NOMO-1 treated with DMSO at 0.1 percent for 48 hours (cell line): Measurements from ENCODE around the gene AKT1.

ENCODE experiments used
- DNase-seq: peaks from one replicate; lab custom pipeline; 2025; ENCODE audit not compliant: unreplicated experiment; lab: John Stamatoyannopoulos, UW

Gene AKT1

GRCh38 chr14:104786726-104787675 is 8.5 kb downstream of the AKT1 start:
- no peak for DNase-seq

DNA sequence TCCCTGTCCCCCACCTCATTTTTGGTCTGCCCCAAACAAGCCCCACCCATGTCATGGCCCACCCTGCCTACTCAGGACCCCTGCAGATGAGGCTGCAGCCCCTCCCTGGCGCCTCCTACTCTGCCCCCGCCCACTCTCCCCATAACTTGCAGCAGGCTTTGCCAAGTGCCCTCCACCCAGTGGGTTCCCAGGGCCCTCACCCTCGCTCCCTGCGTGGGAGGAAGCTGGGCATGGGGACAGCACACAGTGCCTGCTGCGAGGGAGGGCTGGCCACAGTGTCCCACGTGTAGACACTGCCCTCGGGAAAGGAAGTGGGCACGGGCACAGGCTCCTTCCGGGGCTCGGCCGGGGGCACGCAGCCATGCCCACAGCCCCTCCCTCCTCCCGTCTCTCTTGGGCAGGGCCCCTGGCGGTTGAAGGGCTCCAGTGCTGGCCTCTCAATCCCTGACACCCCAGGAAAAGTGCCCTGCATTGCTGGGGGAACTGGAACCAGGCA is 9.4 kb downstream of the AKT1 start:
- no peak for DNase-seq

DNA sequence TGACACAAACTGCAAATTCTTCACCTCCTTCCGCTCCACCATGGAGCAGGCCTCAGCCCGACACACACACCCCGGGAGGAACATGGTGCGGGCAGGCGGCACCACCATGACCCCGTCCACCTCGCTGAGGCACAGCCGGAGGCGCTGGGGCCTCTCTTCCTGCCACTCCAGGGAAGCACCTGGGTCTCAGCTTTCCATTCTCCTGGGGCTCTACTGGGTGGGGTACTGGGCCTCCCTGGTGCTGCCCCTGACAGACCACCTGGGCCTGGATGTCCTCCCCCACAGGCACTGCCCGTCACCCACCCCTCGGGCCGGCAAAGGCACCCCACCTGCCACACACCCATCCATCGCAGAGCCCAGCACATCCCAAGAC is 9.9 kb downstream of the AKT1 start:
- DNase-seq: no peak

GRCh38 chr14:104784846-104785707 is 10.5 kb downstream of the AKT1 start:
- DNase-seq: no peak

DNA sequence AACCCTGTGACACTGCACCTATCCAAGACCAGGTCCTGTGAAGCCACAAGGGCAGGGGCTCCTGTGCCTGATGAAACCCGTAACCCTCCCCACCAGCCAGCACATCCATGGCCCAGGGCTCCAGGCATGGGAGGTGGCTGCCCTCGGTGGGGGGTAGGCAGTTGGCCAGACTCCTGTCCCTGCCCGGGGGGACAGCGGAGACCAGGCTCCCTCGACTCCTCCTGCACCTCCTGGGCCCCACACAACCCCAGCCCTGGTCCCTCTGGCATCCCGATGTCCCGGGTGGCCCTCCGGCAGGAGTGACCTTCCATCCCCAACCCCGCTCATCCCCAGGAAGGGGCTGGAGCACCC is 11.4 kb downstream of the AKT1 start:
- no peak for DNase-seq

DNA sequence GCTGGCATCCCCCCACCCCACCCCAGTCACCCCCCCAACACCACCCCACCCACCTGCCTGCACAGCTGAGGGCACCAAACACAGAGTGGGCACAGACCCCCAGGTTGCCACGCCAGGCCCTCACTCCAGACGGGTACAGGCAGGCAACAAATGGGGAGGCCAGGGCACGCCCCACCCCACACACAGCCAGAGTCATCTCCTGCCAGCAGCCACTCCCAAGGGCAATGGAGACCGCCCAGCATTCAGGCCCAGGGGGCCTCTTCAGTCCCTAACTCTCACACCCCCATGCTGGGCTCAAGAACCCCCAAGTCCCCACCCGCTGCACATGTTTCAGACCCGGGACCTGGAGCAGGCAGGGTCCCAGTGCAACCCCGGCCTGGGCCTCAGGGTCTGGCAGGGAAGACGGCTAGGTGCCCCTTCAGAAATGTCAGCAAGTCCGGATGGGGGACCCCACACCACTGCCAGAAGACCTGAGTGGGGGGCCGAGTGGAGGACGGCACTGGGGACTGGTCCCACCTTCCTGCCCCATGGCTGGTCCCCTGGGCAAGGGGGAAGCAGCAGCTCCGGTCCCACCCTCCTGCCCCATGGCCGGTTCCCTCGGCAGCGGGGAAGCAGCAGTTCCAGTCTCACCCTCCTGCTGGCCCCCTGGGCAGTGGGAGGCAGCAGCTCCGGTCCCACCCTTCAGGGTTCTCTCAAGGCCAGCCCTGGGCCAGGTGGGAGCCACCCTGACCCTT is 11.9 kb downstream of the AKT1 start:
- DNase-seq: no peak

GRCh38 chr14:104782808-104783139 is 12.8 kb downstream of the AKT1 start:
- DNase-seq: no peak

- DNase-seq: no peak
Measured at GRCh38 chr14:104782086-104782807, 13.3 kb downstream of the AKT1 start.

- no peak for DNase-seq
Measured at GRCh38 chr14:104781271-104782077, 14.1 kb downstream of the AKT1 start.

- no peak for DNase-seq
Measured at GRCh38 chr14:104780513-104781030, 15.0 kb downstream of the AKT1 start.

- DNase-seq: no peak
Measured at GRCh38 chr14:104779776-104780512, 15.6 kb downstream of the AKT1 start.

DNA sequence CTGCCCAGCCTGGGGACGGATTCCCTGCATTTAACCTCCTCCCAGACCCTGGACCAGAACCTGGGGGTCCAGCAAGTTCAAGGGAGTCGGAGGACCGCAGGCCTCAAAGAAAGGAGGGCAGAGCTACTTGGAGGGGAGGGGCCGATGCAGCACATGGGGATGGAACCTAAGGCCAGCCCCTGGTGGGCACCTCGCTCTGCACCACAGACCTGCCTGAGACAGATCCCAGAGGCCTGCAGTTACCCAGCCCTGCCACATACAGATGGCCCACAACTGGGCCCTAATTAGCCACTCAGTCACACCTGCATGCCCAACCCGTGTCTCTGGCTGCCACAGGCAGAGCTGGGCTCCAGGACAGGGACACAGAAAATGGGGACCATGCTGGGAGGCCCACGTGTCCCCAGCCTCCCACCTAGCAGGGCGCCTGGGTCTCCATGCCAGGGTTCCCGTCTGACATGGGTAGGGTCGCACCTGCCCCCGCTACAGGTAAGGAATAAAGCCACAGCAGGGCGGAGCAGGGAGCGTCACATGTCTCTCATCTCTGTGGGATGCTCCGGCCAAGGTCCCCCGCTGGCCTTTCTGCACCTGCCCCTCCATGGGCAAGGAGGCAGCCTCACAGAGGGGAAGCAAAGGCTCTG is 16.7 kb downstream of the AKT1 start:
- no peak for DNase-seq

GRCh38 chr14:104777808-104778249 is 17.7 kb downstream of the AKT1 start:
- DNase-seq: no peak

DNA sequence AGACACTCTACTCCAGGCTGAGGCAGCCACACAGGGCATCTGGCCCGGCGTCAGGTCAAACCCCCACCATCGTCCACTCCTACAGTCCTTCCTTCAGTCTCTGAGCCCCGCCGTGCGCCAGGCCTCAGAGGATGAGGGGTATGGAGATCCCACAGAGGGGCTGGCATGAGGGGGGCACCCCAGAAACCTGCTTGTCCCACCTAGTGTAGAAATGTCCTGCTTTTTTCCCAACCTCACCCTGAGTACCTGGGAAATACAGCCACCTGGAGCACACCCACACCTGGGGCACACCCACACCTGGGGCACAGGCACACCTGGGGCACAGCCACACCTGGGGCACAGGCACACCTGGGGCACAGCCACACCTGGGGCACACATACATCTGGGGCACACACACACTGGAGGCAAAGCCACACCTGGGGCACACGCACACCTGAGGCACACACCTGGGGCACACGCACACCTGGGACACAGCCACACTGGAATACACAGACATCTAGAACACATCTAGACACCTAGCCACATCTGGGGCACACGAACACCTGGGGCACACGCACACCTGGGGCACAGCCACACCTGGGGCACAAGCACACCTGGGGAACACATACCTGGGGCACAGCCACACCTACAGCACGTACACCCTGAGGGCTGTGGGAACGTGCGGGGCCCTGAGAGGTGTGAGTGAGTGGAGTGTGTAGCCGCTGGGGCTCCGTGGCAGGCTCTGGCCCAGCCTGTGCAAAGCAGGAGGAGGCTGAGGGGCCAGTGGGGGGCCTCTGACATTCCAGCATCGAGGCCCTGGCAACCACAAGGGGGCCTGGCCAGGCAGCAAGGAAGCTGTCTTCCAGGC is 18.4 kb downstream of the AKT1 start:
- no peak for DNase-seq

DNA sequence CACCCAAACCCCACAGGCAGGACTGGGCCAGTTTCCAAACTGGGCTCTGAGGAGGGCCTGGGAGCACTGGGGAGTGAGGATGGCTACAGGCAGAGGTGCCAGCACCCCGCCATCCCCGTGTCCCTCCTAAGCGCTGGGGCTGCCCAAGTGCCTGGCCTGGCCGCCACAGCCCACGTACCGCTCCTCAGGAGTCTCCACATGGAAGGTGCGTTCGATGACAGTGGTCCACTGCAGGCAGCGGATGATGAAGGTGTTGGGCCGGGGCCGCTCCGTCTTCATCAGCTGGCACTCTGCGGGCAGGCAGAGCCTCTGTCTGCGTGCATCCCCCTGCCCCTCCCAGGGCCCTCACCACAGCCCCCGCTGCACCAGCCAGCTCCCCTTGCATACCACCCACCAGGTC is 19.1 kb downstream of the AKT1 start:
- DNase-seq: no peak

DNA sequence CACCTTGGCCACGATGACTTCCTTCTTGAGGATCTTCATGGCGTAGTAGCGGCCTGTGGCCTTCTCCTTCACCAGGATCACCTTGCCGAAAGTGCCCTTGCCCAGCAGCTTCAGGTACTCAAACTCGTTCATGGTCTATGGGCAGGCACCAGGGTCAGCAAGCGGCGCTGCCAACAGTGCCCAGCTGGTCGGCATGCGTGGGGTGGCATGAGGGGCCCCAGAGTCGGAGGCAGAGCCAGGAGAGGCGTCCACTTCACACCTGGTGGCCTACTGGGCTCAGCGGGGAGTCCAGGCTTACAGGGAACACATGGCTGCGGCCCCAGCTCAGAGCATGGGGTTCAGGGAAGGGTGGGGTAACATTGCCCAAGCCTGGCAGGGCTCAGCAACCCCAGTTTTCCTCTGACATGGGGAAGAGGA is 20.5 kb downstream of the AKT1 start:
- DNase-seq: no peak

GRCh38 chr14:104774453-104775072 is 21.0 kb downstream of the AKT1 start:
- no peak for DNase-seq
